NCI-H345 (cell line): ENCODE results near the gene HORMAD2.
"Not testable (repeated sequence)": the region's sequence is repeated elsewhere in the genome, so short reads cannot be mapped to it uniquely, and the experiment has no call there.

Experiments
- DNase-seq: peaks from one replicate; lab custom pipeline; 2025; lab: John Stamatoyannopoulos, UW

The HORMAD2 gene

DNA sequence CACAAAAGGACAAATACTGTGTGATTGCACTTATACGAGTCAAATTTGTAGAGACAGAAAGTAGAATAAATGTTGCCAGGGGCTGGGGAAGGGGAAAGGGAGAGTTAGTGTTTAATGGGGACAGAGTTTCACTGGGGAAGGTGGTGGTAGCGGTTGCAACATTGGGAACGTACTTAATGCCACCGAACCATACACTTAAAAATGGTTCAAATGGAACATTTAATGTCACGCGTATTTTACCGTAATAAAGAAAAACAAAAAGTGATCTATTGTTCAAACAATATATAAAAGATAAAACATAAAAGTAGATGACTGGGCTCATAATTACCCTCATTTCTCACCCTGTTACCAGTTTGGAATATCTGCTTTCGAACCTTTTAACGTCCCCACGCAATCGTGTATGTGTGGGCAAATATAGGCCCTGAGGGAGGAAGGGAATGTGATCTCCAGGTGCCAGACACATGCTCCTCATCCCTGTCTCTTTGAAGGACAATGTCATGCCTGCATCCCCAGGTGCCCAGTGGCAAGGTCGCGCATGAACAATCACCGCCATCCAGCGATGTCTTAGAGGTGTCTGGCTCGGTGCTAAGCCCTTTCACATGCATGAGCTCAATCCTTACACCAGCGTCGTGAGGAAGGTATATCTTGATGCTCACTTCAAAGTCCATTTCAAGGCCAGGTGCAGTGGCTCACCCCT, 131.0 kb downstream of the HORMAD2 start:
- DNase-seq, result no peak

DNA sequence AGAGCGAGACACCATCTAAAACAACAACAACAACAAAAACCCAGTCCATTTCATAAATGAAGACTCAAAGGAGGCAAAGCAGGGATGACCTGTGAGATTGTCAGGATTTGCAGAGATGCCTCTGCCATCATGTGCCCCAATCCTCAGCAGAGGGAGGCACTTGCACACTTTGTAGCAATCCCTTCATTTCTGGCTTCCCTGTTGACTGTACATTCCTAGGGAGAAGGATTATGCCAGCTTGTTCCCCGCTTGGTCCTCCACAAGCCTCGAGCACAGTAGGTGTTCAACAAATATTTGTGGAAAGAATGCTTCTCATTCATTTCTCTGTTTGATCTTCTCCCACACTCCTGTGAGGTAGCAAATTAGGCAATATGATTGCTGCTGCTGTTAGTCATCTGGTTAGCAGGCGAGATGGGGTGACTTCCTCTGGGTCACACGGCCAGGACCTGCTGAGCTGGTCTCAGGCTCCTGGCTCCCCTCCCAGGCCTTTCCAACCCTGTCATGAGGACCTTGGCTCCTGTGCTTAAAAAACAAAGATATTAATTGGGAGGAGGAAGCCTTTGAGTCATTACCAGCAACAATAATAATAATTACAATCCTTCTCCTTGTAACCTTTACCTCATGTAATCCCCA, 132.2 kb downstream of the HORMAD2 start:
- no peak for DNase-seq

DNA sequence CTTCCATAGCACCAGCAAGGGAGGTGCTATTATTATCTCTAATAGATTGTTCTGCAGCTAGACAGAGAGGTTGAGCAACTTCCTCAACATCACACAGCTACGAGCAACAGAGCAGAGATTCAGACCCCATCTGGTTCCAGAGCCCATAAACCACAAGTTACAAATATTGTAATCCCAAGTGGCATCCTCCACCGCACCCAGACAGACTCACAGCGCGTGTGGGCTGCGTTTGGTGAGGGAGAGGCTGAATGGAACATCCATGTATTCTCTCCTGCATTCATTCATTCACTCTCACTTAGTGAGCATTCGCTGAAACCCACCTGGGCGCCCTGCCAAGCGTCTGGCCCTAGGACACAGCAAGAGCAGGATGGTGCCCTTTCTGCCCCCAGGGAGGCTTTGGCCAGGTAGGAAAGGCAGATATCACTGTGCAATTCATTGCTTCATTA, 132.8 kb downstream of the HORMAD2 start:
- DNase-seq, result no peak

DNA sequence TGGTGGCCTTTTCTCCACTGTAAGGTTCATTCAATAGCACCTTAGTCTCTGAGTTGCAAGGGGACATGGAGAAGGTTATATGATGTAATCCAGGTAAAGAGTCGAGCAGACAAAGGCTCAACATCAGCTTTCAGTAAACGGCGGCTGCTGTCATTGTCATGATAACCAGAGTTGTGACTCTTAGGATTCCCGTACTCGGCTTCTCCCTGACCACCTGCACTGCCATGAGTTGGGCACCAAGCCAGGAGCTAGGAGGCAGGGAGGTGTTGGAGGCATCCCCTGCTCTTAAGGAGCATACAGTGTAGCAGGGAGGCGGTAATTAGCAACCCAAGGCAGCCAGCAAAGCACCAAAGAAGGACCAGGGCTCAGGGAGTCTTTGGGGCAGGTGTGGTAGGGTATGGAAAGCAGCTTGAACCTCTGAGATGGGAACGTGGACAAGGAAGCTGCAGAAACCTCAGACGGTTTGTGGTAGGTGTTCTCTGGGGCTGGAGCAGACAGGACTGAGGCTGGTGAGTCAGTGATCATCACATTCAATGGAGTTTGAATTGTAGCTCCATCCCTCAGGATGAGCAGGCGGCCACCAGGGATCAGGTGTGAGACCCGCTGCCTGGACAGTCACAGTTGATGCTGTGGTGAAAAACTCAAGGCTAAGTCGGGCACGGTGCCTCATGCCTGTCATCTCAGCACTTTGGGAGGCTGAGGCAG, 134.6 kb downstream of the HORMAD2 start:
- DNase-seq, result peak; percentile 49

DNA sequence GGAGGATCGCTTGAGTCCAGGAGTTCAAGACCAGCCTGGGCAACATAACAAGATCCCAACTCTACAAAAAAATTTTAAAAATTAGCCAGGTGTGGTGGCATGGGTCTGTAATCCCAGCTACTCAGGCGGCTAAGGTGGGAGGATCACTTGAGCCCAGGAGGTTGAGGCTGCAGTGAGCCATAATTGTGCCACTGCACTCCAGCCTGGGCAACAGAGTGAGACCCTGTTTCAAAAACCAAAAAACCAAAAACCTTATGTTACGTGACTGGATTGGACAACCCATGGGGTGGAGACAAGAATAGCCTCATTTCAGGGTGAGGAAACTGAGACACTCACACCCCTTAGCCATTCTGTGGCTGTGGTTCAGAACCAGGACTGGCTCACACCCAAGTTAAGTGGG, 136.0 kb downstream of the HORMAD2 start:
- not testable (repeated sequence) for DNase-seq

DNA sequence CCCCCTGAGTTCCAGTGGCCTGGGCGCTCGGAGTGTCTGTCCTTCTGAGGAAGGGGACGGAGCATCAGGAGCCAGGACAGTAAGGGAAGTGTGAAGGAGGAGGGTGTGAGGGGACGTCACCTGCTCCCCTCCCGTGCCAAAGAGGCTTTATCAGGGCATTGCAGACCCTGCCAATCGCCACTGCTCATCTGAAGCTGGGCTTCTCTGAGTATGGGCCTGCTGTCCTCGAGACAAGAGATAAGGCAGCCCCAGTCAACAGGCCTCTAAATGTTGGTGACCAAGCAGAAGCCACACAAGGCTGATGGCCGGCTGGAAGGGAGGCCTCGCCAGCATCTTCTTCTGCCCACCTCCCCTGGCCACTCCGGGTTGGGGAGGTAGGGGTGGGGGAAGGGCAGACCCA, 136.4 kb downstream of the HORMAD2 start:
- DNase-seq, result no peak

DNA sequence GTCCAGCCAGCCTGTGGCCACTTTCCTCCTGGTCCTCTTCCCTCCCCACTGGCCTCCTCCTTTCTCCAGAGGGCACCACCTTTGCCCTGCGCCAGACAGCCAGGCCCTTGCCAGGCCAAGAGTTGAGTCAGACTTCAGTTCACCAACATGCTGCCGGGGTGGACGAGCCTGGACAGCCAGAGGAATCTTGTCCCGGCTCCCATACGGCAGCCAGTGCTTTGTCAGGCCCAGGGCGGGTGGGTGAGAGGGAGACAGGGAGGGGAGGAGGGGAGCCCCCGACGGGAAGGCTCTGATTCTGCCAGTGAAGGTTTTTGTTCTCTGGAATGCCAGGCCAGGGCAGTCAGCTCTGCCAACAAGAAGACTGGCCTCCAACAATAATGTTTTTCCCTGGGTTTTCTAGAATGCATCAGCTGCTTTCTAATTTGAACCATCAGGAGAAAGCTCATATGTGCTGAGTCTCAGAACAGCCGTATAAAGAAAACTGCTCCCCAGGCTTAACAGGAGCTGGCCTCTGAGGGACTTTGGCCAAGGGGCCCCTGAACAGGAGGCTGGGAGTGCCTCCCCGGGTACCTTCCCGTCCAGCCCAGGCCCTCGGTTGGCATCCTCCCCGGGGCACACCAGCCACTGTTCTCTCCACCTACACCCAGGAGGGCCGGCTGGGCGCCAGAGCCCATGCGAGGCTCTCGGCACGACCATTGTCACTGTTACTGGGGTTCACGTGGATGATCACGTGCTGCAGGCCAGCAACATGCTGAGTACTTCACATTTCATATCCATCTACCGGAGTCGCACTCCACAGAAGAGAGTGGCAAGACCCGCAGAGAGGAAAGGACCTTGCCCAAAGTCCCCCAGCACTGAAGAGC, 137.7 kb downstream of the HORMAD2 start:
- no peak for DNase-seq

DNA sequence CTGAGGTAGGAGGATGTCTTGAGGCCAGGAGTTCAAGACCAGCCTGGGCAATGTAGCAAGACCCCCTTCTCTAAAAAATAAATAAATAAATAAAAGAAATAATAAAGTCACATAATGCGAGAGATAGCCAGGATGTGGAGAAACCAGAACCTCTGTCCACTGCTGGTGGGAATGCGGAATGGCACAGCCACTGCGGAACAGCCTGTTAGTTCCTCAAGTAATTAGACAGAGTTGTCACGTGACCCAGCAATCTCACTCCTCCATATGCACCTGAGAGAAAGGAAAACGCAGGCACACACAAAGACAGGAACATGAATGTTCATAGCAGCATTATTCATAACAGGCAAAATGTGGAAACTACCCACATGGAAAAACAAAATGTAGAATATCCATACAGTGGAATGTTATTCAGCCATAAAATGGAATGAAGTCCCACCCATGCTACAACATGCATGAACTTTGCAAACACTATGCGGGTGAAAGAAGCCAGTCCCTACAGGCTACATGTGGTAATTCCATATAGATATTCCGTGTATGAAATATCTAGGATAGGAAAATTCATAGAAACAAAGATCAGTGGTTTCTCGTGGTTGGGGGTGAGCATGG, 138.9 kb downstream of the HORMAD2 start:
- no peak for DNase-seq

DNA sequence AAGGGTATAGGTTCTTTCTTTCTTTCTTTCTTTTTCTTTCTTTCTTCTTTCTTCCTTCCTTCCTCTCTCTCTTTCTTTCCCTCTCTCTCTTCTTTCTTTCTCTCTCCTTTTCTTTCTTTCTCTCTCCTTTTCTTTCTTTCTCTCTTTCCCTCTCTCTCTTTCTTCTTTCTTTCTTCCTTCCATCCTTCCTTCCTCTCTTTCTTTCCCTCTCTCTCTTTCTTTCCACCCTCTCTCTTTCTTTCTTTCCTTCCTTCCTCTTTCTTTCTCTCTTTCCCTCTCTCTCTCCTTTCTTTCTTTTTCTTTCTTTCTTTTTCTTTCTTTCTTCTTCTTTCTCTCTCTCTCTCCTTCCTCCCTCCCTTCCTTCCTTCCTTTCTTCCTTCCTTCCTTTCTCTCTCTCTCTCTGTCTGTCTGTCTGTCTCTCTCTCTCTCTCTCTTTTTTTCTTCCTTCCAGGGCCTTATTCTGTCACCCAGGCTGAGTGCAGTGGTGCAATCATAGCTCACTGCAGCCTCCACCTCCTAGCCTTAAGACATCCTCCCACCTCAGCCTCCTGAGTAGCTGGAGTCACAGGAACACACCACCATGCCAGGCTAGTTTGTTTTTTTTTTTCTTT, 139.5 kb downstream of the HORMAD2 start:
- DNase-seq, result no peak

DNA sequence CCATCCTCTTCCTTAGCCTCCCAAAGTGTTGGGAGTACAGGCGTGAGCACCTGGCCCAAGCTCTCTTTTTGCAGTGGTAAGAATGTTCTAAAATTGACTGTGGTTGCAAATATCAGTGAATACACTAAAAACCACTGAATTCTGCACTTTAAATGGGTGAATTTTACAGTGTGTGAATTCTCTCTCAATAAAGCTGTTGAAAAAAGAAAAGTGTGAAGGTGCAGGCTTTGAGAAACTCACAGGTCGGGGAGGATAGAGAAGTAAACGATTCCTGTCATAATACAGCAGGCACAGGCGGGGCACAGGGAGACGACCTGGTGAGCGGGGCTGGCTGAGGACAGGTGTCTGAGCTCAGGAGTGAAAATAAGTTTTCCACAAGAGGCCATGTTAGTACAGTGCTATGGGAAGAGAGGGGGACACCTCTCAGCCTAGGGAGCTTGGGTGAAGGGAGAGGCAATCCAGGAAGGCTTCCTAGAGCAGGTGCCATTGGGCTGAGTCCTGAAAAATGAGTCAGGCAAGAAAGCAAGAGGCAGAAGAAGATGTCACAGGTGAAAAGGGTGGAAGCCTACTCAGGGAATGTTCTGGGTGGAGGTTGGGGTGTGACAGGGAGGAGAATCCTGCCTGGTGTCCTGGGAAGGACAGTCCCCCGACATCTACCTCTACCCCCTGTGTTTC, 140.2 kb downstream of the HORMAD2 start:
- DNase-seq, result no peak

DNA sequence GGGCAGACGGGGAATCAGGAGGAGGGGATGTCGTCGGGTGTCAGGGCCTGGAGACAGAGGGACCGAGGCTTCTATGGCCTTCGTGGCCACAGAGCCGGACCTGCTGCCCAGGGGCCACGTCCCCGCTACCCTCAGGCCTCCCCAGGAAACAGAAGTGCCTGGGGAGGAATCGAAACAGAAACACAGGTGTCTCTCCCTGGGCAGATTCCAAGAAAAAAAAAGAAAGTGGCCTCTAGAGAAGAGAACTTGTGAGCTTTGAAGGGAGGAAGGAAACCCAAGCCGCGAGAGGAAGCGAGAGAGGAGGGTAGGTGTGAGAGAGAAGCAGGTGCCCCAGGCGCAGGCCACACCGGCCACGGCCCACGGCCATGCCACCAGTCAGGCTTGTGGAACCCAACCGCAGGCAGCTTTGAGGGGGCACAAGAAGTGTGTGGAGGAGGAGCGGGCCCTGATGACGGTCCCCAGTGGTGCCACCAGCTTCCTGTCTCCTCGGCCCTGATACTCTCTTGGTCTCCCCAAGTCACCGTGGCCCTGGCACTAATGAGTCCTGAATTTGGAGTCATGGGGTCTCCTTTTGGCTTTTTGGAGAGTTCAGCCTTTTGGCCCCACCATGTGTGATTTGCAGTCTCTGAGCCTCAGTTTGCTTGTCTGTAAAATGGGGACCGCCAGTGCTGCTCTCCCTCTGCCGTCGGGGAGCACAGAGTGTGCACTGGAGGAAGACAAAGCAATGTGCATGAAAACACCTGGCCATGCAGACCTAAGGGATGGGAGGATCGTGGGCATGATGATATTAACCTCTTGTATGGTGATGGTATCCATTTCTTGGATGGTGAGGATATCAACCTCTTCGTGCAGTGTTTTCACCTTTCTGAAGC, 141.1 kb downstream of the HORMAD2 start:
- DNase-seq, result no peak

DNA sequence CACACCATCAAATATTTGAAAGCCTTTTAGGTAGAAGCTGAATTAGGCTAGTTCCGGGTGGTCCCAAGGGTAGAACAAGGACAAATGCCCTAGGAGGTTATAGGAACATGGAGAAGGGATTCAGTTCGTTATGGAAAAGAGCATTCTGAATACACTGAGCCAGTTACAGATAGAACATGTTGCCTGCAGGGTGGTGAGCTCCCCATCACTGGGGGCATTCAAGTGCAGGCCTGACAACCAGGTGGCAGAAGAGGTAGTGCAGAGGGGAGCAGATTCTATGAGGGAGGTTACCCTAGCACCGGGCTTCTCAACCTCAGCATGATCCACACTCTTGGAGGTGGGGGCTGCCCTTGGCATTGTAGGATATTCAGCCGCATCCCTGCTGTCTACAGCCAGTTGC, 142.1 kb downstream of the HORMAD2 start:
- DNase-seq, result no peak

DNA sequence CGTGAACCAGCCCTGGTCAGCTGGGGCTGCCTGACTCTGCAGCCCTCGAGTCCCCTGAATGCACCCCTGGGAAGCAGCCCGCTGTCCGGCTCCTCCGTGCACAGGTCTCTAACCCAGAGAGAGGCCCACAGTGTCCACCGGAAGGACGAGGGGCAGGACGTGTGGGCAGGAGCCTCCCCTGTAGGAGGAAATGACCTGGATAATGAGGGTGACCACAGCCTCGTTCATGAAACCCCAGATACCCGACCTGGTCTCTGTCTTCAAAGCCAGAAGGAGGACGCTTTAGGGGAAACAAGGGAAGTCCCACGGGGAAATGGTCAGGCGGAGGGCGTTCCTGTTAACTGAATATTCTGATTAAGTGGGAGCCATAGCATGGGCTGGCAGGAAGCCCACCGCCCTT, 143.0 kb downstream of the HORMAD2 start:
- DNase-seq, result no peak

DNA sequence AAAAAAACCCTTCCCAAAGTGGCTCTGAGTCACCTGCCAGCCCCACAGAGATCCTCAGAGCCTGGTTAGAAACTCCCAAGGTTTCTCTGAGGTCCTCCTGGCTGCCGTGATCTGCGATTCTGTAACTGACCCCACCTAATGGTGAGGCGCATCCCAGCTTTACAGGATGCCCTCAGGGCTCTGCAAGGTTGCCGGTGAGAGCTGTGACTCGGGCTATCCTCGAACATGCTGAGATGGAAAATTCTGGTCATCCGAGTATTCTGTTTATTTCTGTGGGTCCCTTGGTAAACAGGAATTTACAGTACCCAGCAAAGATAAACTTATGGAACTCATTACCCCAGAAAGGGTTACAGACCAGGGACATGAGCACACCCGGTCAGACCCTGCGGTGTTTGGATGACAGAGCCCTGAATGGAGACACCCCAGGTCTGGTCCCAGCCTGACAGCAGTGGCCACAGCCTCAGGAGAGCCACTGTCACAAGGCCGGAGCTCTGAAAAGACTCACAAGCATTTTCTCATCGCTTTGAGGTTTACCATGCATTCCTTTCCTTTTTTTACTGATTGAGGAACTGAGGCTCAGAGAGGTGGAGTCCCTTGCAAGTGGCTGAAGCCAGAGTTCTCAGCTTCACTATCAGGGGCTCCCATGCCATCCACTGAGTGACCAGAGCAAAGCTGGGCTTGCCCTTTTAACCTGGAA, 144.0 kb downstream of the HORMAD2 start:
- DNase-seq, result no peak

DNA sequence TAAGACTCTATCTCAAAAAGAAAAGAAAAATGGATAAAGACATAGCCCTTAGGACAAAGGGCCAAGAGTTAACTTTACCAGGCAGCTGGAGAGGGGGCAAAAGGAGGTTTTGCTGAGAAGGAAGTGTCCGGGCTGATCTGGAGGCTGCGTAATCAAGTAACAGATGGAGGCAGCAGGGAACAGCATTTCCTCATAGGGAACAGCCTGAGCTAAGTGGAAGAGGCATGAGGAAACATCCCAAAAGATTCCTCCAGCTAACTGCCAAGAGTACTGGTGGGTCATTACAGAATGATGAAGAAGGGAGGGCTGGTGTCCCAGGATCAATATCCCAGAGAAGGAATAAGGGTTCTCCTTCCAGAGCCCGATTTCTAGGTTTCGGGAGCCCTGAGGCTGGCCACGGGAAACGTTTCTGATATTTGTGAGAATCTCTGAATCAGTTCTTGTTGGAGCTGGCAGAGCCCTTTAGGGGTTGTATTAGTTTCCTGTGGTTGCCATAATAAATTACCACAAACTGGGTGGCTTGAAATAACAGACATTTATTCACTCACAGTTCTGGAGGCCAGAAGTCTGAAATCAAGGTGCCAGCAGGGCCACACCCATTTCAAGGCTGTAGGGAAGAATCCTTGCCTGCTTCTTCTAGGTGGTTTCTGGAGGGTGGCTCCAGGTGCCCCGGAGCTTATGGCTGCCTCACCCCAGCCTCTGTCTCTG, 145.1 kb downstream of the HORMAD2 start:
- DNase-seq, result no peak

DNA sequence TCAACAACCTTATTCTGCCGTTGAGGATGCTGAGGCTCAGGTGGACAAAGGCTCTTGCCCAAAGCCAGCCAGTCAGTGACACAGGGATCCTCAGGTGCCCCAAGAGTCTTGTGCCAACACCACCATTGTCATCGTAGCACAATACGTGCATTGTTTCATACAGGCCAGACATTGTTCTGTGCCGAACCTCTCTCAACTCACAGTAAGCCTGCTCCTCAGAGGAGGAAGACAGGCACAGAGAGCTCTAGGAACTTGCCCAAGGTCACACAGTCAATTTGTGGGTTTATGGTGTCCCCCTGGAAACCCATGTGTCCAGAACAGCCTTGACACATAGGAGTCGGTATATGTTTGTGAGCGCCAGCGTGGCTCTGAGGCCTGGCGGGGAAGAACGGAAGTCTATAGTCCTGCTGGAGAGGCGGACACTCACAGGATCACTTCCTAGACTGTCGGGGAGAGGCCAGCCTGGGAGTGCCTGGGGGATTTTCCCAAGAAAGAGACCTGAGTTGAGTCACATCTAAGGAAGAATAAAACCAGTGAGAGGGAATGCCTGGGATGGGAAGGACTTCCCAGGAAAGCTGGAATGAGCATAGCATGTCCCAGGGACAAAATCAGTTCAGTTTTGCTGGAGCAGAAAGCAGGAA, 146.0 kb downstream of the HORMAD2 start:
- DNase-seq, result no peak
